Right lobe of liver (tissue), 4 donors: ENCODE data around the gene EHD4.

ENCODE experiments used
- CTCF ChIP-seq, 4 donors: fragments of 200-600 bp in 3 of 4; fragments of 450-650 bp in 1 of 4; IDR thresholded peaks; one replicate each; pipeline versions ENCODE4 v1.5.1 to v1.8.0; 2016 to 2022; ENCODE audit warnings: antibody characterized with exemption in 4 of 4, mild to moderate bottlenecking in 2 of 4
- POLR2A ChIP-seq: fragments of 450-650 bp; IDR thresholded peaks from one replicate; pipeline ENCODE4 v1.6.1; 2017; ENCODE audit warnings: antibody characterized with exemption, mild to moderate bottlenecking
- donor health status: DM: no; HTN: no; CAD: no.
- donor health status: DM: no; HTN: no; CAD: no.
- donor health status: DM: no; HTN: yes; CAD: no.

DNA sequence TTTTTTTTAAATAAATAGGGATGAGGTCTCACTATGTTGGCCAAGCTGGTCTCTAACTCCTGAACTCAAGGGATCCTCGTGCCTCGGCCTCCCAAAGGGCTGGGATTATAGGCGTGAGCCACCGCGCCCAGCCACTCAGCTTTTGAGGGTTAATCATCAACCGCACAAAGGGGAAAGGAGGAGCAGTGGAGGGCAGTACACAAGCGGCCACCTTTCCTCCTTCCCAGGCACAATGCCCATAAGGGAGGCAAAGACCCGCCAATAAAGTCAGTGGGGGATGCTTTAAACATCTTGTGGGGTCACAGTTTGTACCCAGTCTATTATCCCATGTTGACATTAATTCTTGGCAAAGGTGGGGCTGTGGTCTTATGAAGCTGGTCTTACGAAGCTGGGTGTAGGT, 32.4 kb downstream of the EHD4 start:
- TF ChIP-seq CTCF (IDR thresholded peaks at IDR 0.05) (no peak), POLR2A (no peak)
